GM21717 (cell line): ENCODE results near the gene MCC.
"Not testable (repeated sequence)": the region's sequence is repeated elsewhere in the genome, so short reads cannot be mapped to it uniquely, and the experiment has no call there.

Source experiments
- ATAC-seq: cut with Tn5 transposase; IDR thresholded peaks from one replicate; pipeline ENCODE4 v1.9.1; 2021; ENCODE audit warnings: mild to moderate bottlenecking, moderate library complexity; ENCODE audit not compliant: unreplicated experiment

MCC gene

GRCh38 chr5:113427871-113428574, 60.2 kb downstream of the MCC start:
- no peak for ATAC-seq

- no peak for ATAC-seq
These were observed 62.3 kb downstream of the MCC start for GRCh38 chr5:113425909-113426308.

GRCh38 chr5:113421693-113422092, 66.6 kb downstream of the MCC start:
- ATAC-seq: no peak

- no peak for ATAC-seq
These were observed 82.7 kb downstream of the MCC start for GRCh38 chr5:113405530-113405929.

DNA sequence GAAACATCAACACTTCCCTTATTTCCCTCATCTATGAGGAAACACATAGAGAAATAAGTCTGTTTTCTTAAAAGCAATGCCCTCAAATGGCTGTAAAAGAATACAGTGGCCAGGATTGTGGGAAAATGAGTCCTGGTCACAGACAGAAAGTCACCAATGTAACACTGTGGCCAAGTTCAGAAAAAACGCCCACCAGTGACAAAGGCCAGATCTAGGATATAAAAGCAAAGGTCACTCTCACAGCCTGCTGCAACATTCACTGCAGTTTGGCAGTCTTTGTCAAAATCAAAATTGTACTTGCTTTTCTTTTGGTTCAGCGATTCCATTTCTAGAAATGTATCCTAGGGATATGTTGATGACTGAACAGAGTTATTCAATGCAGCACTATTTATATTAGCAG, 84.0 kb downstream of the MCC start:
- no peak for ATAC-seq

- not testable (repeated sequence) for ATAC-seq
These were observed 90.3 kb downstream of the MCC start for GRCh38 chr5:113397986-113398385.

DNA sequence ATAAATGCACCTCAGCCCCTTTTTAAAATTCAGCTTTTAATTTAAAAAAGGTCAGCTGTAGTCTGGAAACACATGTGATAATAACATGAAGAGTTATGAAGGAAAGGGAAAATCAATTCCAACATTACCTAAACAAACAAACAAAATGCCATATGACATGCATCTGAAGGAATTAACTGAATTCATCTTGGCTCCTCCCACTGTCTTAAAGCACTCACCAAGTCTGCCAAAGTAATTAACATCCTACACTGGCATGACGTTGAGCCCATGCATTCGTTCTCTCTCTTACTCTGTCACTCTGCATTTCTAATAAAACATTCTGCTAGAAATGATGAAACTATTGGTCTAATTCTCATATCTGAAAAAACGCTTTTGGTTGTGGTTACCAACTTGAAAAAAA, 91.2 kb downstream of the MCC start:
- ATAC-seq: no peak

DNA sequence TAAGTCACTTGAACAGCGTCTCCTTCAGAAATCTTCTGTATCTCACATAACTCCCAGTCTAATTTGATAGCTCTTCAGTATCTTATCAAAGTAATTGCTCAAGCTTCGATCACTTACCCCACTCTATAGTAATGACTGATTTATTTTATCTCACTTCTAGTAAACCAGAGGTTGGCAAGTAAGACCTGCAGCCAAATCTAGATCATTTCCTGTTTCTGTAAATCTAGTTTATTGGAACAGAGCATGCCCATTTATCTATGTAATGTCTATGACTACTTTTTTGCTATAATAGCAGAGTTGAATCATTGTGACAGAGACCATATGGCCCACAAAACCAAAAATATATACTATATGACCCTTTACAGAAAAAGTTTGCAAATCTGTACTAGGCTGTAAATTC, 93.6 kb downstream of the MCC start:
- no peak for ATAC-seq

- ATAC-seq: peak; percentile 78
These were observed 98.0 kb downstream of the MCC start for GRCh38 chr5:113390224-113390623.

DNA sequence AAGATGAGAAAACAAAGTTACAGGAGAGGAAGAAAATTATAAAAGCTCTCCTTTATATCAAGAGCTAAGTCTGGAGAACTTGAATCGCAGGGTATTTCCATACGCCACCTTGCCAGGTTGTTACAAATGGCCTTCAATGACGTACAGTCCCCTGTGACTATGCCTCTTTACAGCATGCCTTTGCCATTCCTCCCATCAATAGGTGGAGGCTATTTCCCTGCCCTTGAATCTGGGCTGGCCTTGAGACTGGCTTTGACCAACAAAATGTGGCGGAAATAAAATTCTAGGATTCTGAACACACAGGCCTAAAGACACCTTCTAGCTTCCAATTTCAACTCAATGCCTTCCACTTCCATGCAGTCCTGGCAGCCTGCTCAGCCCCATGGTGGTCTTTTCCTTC, 99.1 kb downstream of the MCC start:
- no peak for ATAC-seq

DNA sequence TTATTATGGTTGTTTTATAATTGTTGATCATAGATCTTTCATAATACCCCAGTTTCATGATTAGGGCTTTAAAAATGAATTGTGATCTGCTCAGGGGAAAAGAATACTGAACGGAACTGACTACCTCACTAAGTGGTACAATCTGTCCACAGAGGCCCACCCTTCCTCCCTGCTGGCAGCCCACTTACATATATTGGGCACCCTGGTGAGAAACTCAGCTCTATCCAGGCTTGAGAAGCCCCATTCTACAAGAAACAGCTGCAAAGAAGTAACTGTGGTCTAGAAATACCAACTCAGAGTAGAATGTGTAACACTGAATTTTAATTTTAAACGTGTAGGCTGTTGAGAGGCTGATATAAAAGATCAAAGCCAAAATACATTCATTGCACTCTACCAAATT, 100.4 kb downstream of the MCC start:
- no peak for ATAC-seq

DNA sequence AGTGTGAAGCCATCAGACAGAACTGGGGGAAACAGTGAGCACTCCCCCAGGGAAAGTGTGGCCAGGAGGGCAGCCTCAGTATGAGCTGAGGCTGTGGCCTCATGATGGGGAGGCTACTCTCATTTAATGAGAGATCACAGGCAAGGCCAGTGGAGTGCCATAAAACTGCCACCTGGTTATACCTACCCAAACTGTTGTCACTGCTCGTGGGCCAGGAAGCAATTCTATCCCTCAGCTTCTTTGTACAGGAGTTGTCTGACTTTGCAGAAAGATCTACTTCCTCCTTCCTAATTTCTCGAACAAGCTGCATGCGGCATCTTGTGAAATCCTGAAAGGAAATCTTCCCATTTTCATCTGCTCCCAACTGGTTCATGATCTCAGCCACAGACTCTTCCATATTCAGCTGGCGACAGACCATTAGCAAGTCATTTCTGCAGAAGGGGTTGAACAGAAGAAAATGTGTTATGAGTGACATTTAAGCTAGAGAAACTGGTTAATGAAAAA, 103.4 kb downstream of the MCC start:
- ATAC-seq: no peak

GRCh38 chr5:113382731-113383130, 105.5 kb downstream of the MCC start:
- ATAC-seq: no peak

DNA sequence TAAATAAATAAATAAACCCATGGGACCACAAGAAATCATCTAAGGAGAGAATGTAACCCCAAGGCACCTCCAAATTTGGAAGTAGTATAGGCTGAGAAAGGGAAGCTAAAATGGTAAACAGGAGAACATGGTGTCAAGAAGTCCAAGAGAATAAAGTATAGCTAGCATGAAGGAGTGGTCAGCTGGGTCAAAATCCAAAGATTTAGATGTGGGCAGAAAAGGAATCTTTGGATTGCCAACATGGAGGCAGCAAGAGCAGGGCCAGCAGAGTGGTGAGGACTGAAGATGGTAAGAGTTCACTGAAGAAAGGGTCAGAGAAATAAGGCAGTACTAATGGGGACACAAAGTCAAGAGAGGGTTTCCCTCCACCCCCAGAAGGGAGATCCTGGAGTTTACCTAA, 106.5 kb downstream of the MCC start:
- no peak for ATAC-seq

DNA sequence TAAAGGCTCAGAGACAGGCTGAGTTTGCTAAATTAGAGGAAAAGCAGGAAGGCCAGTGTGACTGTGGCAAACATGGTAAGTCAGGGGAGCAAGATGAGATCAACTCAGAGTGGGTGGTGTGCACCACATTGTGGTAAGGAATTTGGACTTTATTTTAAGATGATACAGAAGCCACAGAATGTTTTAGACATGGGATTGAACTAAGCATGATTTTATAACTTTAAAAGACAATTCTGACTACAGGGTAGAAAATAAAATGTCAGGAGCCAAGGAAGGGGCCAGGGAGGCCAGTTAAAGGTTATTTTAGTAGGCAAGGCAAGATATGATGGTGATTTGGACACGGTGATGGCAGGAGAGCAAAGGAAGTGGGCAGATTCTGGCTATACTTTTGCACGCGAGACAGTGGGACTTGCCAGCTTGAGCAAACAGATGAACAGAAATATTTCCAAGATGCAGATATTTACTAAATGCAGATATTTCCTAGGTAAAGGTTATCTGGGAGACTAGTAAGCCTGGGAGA, 107.4 kb downstream of the MCC start:
- no peak for ATAC-seq

DNA sequence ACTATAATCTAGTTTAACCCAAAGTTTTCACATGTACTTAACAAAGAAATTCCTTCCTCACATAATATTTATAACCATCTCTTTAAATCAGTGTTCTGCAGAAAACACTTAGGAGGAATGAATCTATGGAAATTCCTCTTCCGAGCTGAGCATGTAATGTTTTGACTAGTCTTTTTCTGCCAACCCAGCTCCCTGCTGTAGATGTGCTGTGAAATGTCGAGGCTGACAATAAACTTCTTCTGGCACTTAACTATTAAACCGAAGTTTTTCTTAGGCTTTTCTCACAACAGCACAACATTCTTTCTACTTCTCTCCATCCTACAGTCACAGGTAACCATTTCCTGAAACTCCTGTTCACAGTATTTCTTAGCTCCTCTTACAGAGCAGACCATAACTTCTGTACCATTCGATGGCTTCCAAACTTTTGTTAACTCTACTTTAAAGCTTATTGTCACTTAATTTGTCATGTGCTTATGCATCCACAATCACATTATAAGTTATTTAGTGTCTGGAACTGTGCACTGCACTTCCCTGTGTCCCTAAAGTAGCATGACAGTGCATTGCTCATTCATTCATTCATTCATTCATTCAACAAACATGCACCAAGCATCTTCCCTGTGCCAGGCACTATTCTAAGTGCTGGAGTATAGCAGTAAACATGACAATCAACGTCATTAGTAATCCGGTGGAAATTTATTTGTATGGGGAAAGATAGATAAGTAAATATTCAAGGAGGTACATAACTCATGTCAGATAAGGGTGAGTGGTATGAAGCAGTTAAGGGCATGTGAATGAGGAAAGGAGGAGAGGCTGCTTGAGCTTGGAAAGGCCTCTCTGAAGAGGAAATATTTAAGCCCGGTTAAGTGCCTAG, 108.1 kb downstream of the MCC start:
- ATAC-seq: no peak

DNA sequence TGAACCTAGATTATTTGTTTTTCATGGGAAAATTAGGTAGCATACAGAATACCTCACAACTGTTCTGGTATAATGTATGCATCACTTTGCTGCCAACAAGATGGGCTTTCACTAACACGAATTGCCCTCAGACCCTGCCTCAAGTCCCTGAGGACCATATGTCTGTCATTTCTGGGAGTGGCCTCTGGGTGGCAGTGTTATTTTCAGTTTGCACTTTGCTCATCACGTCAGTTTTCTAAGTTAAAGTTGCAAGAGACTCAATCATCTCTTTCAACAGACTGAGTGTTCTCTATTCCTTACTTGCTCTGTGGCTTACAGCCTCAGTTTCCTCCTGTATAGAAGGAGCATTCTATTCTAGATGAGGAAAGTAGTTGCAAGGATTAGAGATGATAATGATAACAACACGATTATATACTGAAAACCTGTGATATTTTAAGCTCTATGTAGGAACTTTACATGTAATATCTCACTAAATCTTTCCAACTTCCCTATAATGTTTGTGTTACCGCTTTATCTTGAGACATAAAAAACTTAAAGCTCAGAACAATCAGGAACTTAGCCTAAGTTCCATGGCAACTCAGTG, 109.2 kb downstream of the MCC start:
- ATAC-seq: peak; percentile 78

DNA sequence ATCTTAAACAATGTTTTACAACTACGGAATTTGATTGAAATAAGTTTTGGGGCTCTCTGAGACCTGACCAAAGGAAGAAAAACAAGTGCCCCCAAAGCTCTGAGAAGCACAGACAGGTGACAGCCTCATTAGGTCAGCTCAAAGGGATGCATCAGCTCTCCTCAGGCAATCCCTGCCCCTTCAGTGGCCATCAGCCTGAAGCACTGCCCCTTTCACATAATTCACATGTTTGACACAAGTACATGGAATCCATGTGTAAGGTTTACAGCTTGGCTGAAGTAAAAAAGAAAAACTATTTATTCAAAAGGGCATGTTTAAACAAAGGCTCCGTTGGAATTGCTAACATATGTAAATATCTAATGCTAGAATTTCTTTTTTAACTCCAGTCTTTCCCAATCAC, 109.7 kb downstream of the MCC start:
- no peak for ATAC-seq

GRCh38 chr5:113378081-113378480, 110.2 kb downstream of the MCC start:
- ATAC-seq: no peak

GRCh38 chr5:113376640-113377039, 111.6 kb downstream of the MCC start:
- ATAC-seq: no peak

- ATAC-seq: no peak
These were observed 112.7 kb downstream of the MCC start for GRCh38 chr5:113375480-113376060.
